Neural cell (in vitro differentiated cells): ENCODE data around the gene STEAP1B. TPM values are rescaled to one million over a fixed set of nuclear protein-coding genes. Genes with fewer than 3 reads are reported as not detected.
"Not testable (repeated sequence)": the region's sequence is repeated elsewhere in the genome, so short reads cannot be mapped to it uniquely, and the experiment has no call there.

ENCODE experiments used
- H2AFZ ChIP-seq: fragments of 200-600, 300-800 bp; sonication (generic), shearing (Covaris generic); 2 replicates; pipeline ENCODE4 v1.6.0; 2014; ENCODE audit warnings: low read depth, mild to moderate bottlenecking, antibody characterized with exemption, low read length, moderate library complexity
- H3F3A ChIP-seq: fragments of 200-600 bp; shearing (Covaris generic); 2 replicates; pipeline ENCODE4 v1.6.1; 2016; ENCODE audit warnings: mild to moderate bottlenecking, moderate library complexity, mixed read lengths, antibody characterized with exemption, low read length; ENCODE audit not compliant: insufficient read depth, poor library complexity, severe bottlenecking
- H3K27ac ChIP-seq: fragments of 200-600, 300-800 bp; sonication (generic), shearing (Covaris generic); 2 replicates; pipeline ENCODE4 v1.5.1; 2014; ENCODE audit warnings: mild to moderate bottlenecking, low read length, moderate library complexity
- H3K27me3 ChIP-seq: fragments of 300-800, 200-600 bp; sonication (generic), shearing (Covaris generic); 2 replicates; pipeline ENCODE4 v1.6.0; 2014; ENCODE audit warnings: mild to moderate bottlenecking, low read depth, low read length, moderate library complexity; ENCODE audit not compliant: insufficient read depth
- H3K36me3 ChIP-seq: fragments of 300-800, 200-600 bp; sonication (generic), shearing (Covaris generic); 2 replicates; pipeline ENCODE4 v1.5.1; 2014; ENCODE audit warnings: mild to moderate bottlenecking, antibody characterized with exemption, low read length, moderate library complexity; ENCODE audit not compliant: insufficient read depth
- H3K4me2 ChIP-seq: fragments of 300-800, 200-600 bp; sonication (generic), shearing (Covaris generic); 2 replicates; pipeline ENCODE4 v1.6.0; 2014; ENCODE audit warnings: mild to moderate bottlenecking, low read length
- H3K4me3 ChIP-seq: fragments of 300-800, 200-600 bp; sonication (generic), shearing (Covaris generic); 2 replicates; pipeline ENCODE4 v1.5.1; 2014; ENCODE audit warnings: mild to moderate bottlenecking, low read length, moderate library complexity
- H3K79me2 ChIP-seq: fragments of 200-600 bp; shearing (Covaris generic); replicated peaks from 2 replicates; pipeline ENCODE4 v1.6.0; 2014; ENCODE audit warnings: mild to moderate bottlenecking, low read length, moderate library complexity; ENCODE audit not compliant: insufficient read depth
- H3K9ac ChIP-seq: fragments of 300-800, 200-600 bp; sonication (generic), shearing (Covaris generic); 2 replicates; pipeline ENCODE4 v1.6.1; 2016; ENCODE audit warnings: mild to moderate bottlenecking, low read length, mixed read lengths
- H3K9me2 ChIP-seq: fragments of 200-600 bp; shearing (Covaris generic); 2 replicates; pipeline ENCODE4 v1.6.1; 2016; ENCODE audit warnings: mild to moderate bottlenecking, low read length, mixed read lengths; ENCODE audit not compliant: insufficient read depth
- H3K9me3 ChIP-seq: fragments of 200-600, 300-800 bp; sonication (generic), shearing (Covaris generic); 2 replicates; pipeline ENCODE4 v1.6.1; 2016; ENCODE audit warnings: mild to moderate bottlenecking, mixed run types, low read length, moderate library complexity, mixed read lengths
- H4K20me1 ChIP-seq: fragments of 200-600 bp; shearing (Covaris generic); 2 replicates; pipeline ENCODE4 v1.6.1; 2016; ENCODE audit warnings: mild to moderate bottlenecking, mixed run types; ENCODE audit not compliant: insufficient read depth
- EP300 ChIP-seq: fragments of 450-650 bp; conservative IDR thresholded peaks from 2 replicates; pipeline ENCODE4 v1.6.1; 2014; ENCODE audit warnings: antibody characterized with exemption, mild to moderate bottlenecking, moderate library complexity; ENCODE audit not compliant: poor library complexity, severe bottlenecking
- EZH2 ChIP-seq: fragments of 200-600, 300-800 bp; shearing (Covaris generic), sonication (generic); IDR thresholded peaks from 2 replicates; pipeline ENCODE4 v1.6.1; 2014; ENCODE audit warnings: antibody characterized with exemption, low read length, borderline replicate concordance, mild to moderate bottlenecking; ENCODE audit not compliant: insufficient read depth, poor library complexity, severe bottlenecking
- MXI1 ChIP-seq: fragments of 450-650 bp; conservative IDR thresholded peaks from 2 replicates; pipeline ENCODE4 v1.6.1; 2014; ENCODE audit warnings: antibody characterized with exemption, mild to moderate bottlenecking; ENCODE audit not compliant: poor library complexity, severe bottlenecking
- POLR2AphosphoS5 ChIP-seq: IDR thresholded peaks from 2 replicates; pipeline ENCODE4 v1.6.1; 2012
- RAD21 ChIP-seq: fragments of 450-650 bp; conservative IDR thresholded peaks from 2 replicates; pipeline ENCODE4 v1.6.1; 2014; ENCODE audit warnings: antibody characterized with exemption, mild to moderate bottlenecking, moderate library complexity
- REST ChIP-seq: IDR thresholded peaks from 2 replicates; pipeline ENCODE4 v1.6.1; 2012; ENCODE audit warnings: borderline replicate concordance
- SMC3 ChIP-seq: fragments of 450-650 bp; conservative IDR thresholded peaks from 2 replicates; pipeline ENCODE4 v1.6.1; 2014; ENCODE audit warnings: antibody characterized with exemption, mild to moderate bottlenecking, moderate library complexity; ENCODE audit not compliant: poor library complexity
- TAF1 ChIP-seq: IDR thresholded peaks from 2 replicates; pipeline ENCODE4 v1.6.1; 2012; ENCODE audit warnings: low read depth
- polyA plus RNA-seq: library from polyadenylated mRNA; depleted of rRNA; stranded (reverse); fragments of >200 nt; gene quantifications from 2 replicates; pipeline ENCODE4 v1.2.3, GENCODE V29; 2014
- TF ChIP-seq, protein P1 (sequence below): fragments of 450-650 bp; IDR thresholded peaks from 2 replicates; pipeline ENCODE4 v1.5.1; 2014; ENCODE audit warnings: antibody characterized with exemption, mild to moderate bottlenecking, moderate library complexity; ENCODE audit not compliant: poor library complexity, severe bottlenecking

STEAP1B gene
- polyA plus RNA-seq, 1 donor from 2014 or later = 0.51 TPM

DNA sequence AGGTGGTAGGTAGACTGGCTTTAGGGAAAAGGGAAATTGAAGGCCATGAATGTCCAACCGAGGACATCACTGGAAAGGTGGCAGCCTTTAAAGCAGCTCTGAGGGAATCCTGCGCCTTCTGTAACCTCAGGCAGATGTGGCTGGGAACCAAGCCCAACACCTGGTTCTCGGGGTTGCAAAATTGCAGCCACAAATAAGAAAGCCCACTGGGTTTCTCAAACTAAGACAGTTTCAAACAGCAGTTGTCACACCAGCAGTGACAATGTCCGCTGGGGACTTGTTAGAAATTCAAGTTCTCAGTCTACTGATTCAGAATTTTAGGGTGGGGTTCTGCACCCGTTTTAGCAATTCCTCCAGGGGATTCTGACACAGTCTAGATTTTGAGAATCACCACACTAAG lies 42.7 kb upstream of the STEAP1B start:
- Histone ChIP-seq H3F3A (no peaks in the 10 kb centered on the region), H3K27ac (no peak overlapping the region), H3K9me3 (no peaks in the 10 kb centered on the region), H3K36me3 (no peaks in the 10 kb centered on the region), H4K20me1 (no peaks in the 10 kb centered on the region), H3K4me3 (no peak overlapping the region), H3K9ac (no peak overlapping the region), H3K27me3 (no peaks in the 10 kb centered on the region), H2AFZ (no peak overlapping the region), H3K9me2 (no peaks in the 10 kb centered on the region), H3K4me2 (no peak overlapping the region), H3K79me2 (no peaks in the 10 kb centered on the region)
- TF ChIP-seq EZH2 (no peak), SMC3 (no peak), TAF1 (no peak)

DNA sequence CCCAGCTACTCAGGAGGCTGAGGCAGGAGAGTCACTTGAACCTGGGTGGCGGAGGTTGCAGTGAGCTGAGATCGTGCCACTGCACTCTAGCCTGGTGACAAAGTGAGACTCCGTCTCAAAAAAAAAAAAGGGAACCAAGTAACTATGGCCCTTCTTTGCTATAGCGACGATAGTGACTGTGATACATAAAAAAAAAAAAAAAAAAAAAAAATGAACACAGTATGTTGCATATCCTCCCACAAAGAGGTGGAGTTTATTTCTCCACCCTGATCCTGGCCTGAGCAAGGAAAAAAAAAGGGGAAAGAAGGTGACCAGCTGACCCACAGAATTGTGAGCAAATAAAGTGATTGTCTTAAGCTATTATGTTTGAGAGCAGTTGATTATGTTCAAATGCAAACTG lies 42.3 kb upstream of the STEAP1B start:
- H3K4me3 ChIP-seq = no peak overlapping the region
- H3K36me3 ChIP-seq = no peaks in the 10 kb centered on the region
- no peak overlapping the region for H3K27ac ChIP-seq
- no peak for TF ChIP-seq TAF1
- no peak for TF ChIP-seq MXI1
- TF ChIP-seq EP300 = no peak
- no peak for TF ChIP-seq POLR2AphosphoS5
- TF ChIP-seq REST = no peak
- TF ChIP-seq EZH2 = no peak
- TF ChIP-seq RAD21 = no peak
- TF ChIP-seq SMC3 = no peak
- TF ChIP-seq, protein P1, sequence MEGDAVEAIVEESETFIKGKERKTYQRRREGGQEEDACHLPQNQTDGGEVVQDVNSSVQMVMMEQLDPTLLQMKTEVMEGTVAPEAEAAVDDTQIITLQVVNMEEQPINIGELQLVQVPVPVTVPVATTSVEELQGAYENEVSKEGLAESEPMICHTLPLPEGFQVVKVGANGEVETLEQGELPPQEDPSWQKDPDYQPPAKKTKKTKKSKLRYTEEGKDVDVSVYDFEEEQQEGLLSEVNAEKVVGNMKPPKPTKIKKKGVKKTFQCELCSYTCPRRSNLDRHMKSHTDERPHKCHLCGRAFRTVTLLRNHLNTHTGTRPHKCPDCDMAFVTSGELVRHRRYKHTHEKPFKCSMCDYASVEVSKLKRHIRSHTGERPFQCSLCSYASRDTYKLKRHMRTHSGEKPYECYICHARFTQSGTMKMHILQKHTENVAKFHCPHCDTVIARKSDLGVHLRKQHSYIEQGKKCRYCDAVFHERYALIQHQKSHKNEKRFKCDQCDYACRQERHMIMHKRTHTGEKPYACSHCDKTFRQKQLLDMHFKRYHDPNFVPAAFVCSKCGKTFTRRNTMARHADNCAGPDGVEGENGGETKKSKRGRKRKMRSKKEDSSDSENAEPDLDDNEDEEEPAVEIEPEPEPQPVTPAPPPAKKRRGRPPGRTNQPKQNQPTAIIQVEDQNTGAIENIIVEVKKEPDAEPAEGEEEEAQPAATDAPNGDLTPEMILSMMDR = no peak
- H3K9ac ChIP-seq = no peak overlapping the region
- H3K9me2 ChIP-seq = no peaks in the 10 kb centered on the region
- H3K27me3 ChIP-seq = no peaks in the 10 kb centered on the region
- H2AFZ ChIP-seq = no peak overlapping the region
- no peaks in the 10 kb centered on the region for H3F3A ChIP-seq
- H3K4me2 ChIP-seq = no peak overlapping the region
- no peaks in the 10 kb centered on the region for H3K79me2 ChIP-seq
- no peaks in the 10 kb centered on the region for H3K9me3 ChIP-seq
- H4K20me1 ChIP-seq = no peaks in the 10 kb centered on the region

DNA sequence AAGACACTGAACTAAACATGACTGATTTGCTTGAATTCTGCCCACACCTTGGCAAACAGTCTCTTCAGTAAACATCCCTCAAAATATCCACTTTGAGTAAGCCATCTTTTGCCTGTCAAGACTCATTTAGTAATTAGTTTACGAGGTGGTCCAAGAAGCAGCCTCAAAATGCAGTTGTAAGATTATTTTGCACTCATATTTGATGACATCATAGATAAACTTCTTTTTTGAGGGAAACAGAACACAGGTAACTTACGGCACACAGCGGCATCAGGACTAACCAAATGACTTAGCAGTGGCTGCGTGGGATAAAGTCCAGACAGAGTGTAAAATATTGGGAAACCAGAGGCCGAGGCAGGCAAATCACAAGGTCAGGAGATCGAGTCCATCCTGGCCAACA lies 41.8 kb upstream of the STEAP1B start:
- no peak overlapping the region for H2AFZ ChIP-seq
- H3K4me2 ChIP-seq = no peak overlapping the region
- H3F3A ChIP-seq = no peaks in the 10 kb centered on the region
- H4K20me1 ChIP-seq = no peaks in the 10 kb centered on the region
- no peaks in the 10 kb centered on the region for H3K79me2 ChIP-seq
- no peak overlapping the region for H3K27ac ChIP-seq
- TF ChIP-seq REST (no peak), MXI1 (no peak)
- H3K9ac ChIP-seq = no peak overlapping the region
- H3K36me3 ChIP-seq = no peaks in the 10 kb centered on the region
- no peaks in the 10 kb centered on the region for H3K9me3 ChIP-seq
- no peaks in the 10 kb centered on the region for H3K9me2 ChIP-seq
- no peak overlapping the region for H3K4me3 ChIP-seq
- no peaks in the 10 kb centered on the region for H3K27me3 ChIP-seq

DNA sequence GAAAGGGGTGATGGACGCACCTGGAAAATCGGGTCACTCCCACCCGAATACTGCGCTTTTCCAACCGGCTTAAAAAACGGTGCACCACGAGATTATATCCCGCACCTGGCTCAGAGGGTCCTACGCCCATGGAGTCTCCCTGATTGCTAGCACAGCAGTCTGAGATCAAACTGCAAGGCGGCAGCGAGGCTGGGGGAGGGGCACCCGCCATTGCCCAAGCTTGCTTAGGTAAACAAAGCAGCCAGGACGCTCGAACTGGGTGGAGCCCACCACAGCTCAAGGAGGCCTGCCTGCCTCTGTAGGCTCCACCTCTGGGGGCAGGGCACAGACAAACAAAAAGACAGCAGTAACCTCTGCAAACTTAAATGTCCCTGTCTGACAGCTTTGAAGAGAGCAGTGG lies 28.5 kb upstream of the STEAP1B start:
- not testable (repeated sequence) for H3K9ac ChIP-seq, H3K9me2 ChIP-seq, H3K4me3 ChIP-seq, H3F3A ChIP-seq, H2AFZ ChIP-seq, H3K27me3 ChIP-seq, H3K36me3 ChIP-seq, H3K27ac ChIP-seq, H4K20me1 ChIP-seq, H3K9me3 ChIP-seq, H3K79me2 ChIP-seq, H3K4me2 ChIP-seq
